ENCODE data around the gene NDUFS2. TPM values are rescaled to one million over a fixed set of nuclear protein-coding genes. Genes with fewer than 3 reads are reported as not detected.

The NDUFS2 gene
- total and polyA plus RNA-seq, 9 of the 15 experiments (the other 6 are each of a cell fraction or from before 2014, with no cell fraction given): 70.0 to 176 (median 141) TPM

- TF ChIP-seq ZNF592 (IDR thresholded peaks at IDR 0.05) (0 out of 2 replicates have a peak, but pooled peaks have one; percentile 22), SP1 (CRISPR knock-in tag; IDR thresholded peaks at IDR 0.05) (peak; percentile 58), KLF16 (IDR thresholded peaks at IDR 0.05) (0 out of 2 replicates have a peak, but pooled peaks have one; percentile 30), CBX3 (IDR thresholded peaks at IDR 0.05; ENCODE audit: borderline replicate concordance in 1 of 2, low read length in 2 of 2) (0 out of 3 replicates have a peak, but pooled peaks of 1 of the 2 experiments have one; percentile 9), HNRNPH1 (optimal IDR thresholded peaks at IDR 0.05; ENCODE audit: low read depth, low read length) (no peak), SPI1 (IDR thresholded peaks at IDR 0.05; ENCODE audit: borderline replicate concordance, low read depth, low read length) (peak; percentile 37; the same call in 1 of the 2 replicates), STAG1 (CRISPR knock-in tag; IDR thresholded peaks at IDR 0.05; ENCODE audit: borderline replicate concordance) (peak; percentile 77), TBP (optimal IDR thresholded peaks at IDR 0.05; ENCODE audit: low read depth, low read length) (no peak), ZBTB9 (CRISPR knock-in tag; IDR thresholded peaks at IDR 0.05) (0 out of 2 replicates have a peak, but pooled peaks have one; percentile 24), ZNF146 (CRISPR knock-in tag; IDR thresholded peaks at IDR 0.05; ENCODE audit: unreplicated experiment) (no peak), ATF3 (IDR thresholded peaks at IDR 0.05) (no peak), ATF3 (CRISPR knock-in tag; conservative IDR thresholded peaks at IDR 0.05) (no peak; the same call in 1 of the 2 replicates), DEAF1 (CRISPR knock-in tag; IDR thresholded peaks at IDR 0.05) (peak; percentile 85), XRCC5 (IDR thresholded peaks at IDR 0.05; ENCODE audit: low read depth, low read length) (peak; percentile 83; the same call in 1 of the 2 replicates)
Measured at GRCh38 chr1:161209790-161210409, 7.7 kb downstream of the NDUFS2 start (continued).
